ENCODE data around the gene DIS3L2. TPM values are rescaled to one million over a fixed set of nuclear protein-coding genes. Genes with fewer than 3 reads are reported as not detected.
"Not testable (repeated sequence)": the region's sequence is repeated elsewhere in the genome, so short reads cannot be mapped to it uniquely, and the experiment has no call there.

DIS3L2 gene
- polyA plus RNA-seq, 3 donors, result 37.6 to 40.8 (median 38.2) TPM

GRCh38 chr2:231947112-231947511 lies 14.4 kb upstream of the DIS3L2 start:
- DNase-seq, result not testable (repeated sequence)

GRCh38 chr2:231947694-231948093 lies 13.8 kb upstream of the DIS3L2 start:
- DNase-seq, result no peak

- DNase-seq, result no peak
Measured at GRCh38 chr2:231951452-231952035, 10.0 kb upstream of the DIS3L2 start.

DNA sequence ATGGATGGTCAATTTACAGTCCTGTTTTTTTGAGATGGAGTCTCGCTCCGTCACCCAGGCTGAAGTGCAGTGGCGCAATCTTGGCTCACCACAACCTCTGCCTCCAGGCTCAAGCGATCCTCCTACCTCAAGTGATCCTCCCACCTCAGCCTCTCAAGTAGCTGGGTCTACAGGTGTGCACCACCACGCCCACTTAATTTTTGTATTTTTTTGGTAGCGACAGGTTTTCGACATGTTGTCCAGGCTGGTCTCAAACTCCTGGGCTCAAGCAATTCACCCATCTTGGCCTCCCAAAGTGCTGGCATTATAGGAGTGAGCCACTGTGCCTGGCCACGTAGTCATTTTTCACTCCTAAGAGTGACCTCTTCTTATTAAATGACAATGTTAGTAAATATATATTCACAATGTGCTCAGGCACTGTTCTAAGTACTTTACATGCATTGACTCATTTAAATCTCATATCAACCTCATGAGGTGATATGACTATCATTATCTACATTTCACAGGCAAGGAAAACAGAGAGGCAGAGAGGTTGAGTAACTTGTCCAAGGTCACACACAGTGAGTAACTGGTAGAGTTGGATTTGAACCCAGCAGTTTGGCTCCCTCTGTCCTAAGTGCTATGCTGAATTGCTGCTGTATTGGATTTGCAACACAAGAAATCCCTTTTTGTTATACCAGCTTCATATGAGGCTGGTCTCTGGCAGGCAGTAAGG lies 5.6 kb upstream of the DIS3L2 start:
- no peak for DNase-seq

GRCh38 chr2:231957913-231958763 lies 3.4 kb upstream of the DIS3L2 start:
- DNase-seq, result no peak

- DNase-seq, result no peak
Measured at GRCh38 chr2:231960810-231961348, 634 bp upstream of the DIS3L2 start.

GRCh38 chr2:231965102-231965501 lies 3.6 kb downstream of the DIS3L2 start:
- no peak for DNase-seq

DNA sequence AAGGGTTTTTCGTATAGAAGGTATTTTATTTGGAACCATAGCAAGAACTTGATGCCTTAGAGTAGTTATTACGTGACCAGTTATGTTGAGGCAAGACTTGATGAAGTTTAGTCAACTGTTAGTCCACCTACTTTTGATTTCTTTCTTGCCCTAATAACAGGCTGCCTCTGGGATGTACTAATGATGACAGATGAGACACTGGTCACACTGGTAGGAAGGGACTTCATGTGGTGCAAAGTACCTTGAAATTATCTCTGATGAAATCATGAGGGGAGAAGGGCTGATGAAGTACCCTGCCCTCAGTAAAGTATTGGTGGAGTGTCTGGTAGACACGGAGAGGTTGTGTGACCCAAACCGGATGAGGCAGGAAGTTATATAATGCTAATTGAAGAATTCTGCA lies 5.4 kb downstream of the DIS3L2 start:
- no peak for DNase-seq

DNA sequence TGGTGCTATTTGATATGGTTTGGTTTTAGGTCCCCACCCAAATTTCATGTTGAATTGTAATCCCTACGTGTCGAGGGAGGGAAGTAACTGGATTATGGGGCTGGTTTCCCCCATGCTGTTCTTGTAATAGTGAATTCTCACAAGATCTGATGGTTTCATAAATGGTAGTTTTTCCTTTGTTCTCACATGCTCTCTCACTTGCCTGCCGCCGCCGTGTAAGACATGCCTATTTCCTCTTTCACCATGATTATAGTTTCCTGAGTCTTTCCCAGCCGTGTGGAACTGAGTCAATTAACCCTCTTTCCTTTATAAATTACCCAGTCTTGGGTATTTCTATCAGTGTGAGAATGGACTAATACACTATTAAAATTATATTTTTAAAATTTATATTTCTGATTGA lies 7.3 kb downstream of the DIS3L2 start:
- no peak for DNase-seq

GRCh38 chr2:231970461-231970860 lies 8.9 kb downstream of the DIS3L2 start:
- DNase-seq, result no peak

DNA sequence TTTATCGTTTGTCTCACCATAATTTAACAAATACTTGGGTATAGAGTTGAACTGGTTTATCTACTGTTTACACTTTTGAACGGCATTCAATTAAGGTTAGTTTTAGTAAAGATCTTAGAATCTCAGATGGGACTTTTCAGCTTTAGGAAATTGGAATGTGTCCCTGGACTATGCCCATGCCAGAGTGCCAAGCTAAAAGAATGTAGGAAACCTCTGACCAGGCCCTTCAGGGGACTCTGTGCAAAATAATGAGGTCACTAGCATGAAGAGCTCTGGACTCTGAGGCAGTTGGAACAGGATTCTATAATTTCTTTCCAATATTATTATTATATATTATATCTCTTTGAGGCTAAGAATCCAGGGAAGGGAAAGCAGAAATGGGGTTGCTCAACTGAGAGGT lies 13.5 kb downstream of the DIS3L2 start:
- no peak for DNase-seq

DNA sequence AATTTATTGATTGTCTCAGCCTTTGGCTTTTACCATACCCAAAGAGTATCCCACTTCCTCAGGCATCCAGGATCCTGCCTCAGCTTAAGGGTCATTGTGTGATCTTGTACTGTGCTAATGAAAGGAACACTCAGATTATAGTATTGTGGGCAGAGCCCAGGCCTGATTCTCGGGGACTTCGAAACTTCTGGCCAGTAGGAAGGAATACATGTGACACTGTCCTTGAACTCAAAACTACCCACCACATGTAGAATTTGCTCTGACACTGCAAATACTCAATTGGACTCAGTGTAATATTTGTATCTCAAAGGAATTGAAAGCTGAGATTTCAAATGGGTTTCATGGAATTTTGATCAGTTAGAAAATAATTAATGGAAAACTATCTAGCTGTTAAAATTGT lies 15.9 kb downstream of the DIS3L2 start:
- no peak for DNase-seq

- no peak for DNase-seq
Measured at GRCh38 chr2:231984992-231985391, 23.5 kb downstream of the DIS3L2 start.

DNA sequence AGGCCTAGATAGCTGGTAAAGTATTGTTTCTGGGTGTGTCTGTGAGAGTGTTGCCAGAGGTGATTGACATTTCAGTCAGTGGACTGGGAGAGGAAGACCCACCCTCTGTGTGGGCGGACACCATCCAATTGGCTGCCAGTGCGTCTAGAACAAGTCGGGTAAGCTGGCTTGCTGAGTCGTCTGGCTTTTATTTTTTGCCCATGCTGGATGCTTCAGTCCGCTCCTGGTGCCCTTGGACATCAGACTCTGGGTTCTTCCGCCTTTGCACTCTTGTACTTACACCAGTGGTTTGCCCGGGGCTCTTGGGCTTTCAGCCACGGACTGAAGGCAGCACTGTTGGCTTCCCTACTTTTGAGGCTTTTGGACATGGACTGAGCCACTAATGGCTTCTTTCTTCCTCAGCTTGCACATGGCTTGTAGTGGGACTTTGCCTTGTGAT lies 24.3 kb downstream of the DIS3L2 start:
- no peak for DNase-seq

DNA sequence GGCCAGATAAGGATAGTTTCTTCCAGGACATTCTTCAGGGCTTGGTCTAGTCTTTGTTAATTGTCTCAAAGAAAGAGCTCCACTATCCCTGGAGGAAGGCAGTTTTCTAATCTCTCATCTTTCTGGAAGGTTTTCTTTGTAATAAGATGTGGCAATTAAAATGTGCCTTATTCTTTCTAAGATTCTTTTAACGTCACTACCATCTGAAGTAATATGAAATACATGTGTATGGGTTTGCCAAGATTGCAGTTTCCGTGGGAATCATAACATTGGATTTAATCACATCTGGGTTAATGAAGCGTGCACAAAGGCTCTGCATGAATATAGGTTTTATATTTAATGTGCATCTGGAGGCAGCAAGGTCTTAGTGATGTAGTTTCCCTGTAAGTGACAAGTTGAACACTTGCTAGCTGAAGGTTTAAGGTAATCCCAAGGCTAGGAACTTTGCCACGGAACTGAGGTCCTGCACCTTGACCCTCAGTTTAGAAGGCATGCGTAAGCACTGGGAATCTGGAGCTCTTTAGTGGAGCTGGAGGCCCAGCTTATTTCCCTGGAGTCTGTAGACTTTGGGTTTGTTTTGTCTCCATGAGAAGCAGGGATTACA lies 25.7 kb downstream of the DIS3L2 start:
- peak; percentile 14 for DNase-seq

- DNase-seq, result no peak
Measured at GRCh38 chr2:231988179-231988866, 26.8 kb downstream of the DIS3L2 start.

GRCh38 chr2:231991664-231992063 lies 30.2 kb downstream of the DIS3L2 start:
- no peak for DNase-seq

DNA sequence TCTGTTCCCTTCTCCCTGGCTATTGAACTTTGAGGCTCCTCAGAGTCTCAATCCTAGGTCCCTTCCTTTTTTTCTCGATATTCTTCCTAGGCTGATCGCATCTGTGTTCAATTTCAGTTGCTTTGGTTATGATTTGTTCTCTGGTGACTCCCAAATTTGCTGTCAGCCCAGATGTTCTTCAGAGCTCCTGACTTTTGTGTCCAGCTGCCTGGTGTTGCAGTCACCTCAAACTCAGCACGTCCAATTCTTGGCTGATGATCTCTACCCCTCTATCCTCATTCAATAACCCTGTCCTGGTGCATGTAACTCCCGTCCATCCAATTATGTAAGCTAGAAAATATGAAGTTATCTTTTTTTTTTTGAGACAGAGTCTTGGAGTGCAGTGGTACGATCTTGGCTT lies 31.4 kb downstream of the DIS3L2 start:
- DNase-seq, result no peak

DNA sequence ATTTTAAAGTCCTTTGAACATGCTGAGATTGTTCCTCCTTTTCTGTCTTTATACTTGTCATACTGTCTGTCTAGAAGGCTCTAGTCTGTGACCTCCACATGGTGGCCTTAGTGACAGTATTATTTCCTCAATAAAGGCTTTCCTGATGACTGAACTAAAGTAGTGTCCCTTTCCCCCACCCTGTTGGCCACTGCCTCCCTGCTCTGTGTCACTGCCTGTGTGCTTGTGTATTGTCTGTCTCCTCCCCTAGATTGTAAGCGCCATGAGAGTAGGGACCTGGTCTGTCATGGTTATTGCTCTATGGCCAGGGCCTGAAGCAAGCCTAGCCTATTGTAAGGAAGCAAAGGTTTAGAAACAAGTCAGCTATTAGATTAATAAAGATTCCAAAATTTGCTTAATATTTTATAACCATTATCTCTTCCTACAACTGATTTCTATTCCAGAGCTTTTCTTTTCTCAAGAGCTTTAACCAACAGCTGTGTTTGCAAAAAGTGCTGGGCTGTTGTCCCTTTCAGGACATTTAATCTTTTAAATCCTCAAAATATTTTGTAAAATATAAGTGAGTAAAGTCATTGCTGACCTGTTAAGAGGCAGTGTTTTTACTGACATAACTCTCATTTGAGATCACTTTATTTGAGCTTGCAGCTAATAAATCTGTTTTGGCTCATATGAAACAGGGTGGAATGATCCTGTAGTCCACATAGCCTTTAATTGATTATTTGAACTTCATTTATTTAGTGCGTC lies 35.5 kb downstream of the DIS3L2 start:
- no peak for DNase-seq

GRCh38 chr2:231998046-231998445 lies 36.5 kb downstream of the DIS3L2 start:
- DNase-seq, result no peak

DNA sequence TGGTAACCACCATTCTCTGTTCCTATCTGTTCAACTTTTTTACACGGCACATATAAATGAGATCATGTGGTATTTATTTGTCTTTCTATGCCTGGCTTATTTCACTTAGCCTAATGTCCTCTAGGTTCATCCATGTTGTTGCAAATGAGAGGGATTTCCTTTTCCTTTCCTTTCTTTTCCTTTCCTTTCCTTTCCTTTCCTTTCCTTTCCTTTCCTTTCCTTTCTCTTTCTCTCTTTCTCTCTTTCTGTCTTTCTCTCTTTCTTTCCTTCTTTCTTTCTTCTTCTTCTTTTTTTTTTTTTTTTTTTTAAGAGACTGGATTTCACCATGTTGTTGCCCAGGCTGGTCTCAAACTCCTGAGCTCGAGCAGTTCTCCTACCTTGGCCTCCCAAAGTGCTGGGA lies 38.9 kb downstream of the DIS3L2 start:
- DNase-seq, result no peak

All from renal pelvis (tissue), 4 donors.